GM12873 (cell line): ENCODE measurements around the gene CMTR1.

Source experiments
- CTCF ChIP-seq: IDR thresholded peaks from 2 replicates; pipeline ENCODE4 v1.5.1; 2012; ENCODE audit warnings: low read depth, mild to moderate bottlenecking, moderate library complexity, low read length, control low read depth; ENCODE audit not compliant: insufficient read depth; ENCODE audit errors: missing control alignments

The CMTR1 gene

DNA sequence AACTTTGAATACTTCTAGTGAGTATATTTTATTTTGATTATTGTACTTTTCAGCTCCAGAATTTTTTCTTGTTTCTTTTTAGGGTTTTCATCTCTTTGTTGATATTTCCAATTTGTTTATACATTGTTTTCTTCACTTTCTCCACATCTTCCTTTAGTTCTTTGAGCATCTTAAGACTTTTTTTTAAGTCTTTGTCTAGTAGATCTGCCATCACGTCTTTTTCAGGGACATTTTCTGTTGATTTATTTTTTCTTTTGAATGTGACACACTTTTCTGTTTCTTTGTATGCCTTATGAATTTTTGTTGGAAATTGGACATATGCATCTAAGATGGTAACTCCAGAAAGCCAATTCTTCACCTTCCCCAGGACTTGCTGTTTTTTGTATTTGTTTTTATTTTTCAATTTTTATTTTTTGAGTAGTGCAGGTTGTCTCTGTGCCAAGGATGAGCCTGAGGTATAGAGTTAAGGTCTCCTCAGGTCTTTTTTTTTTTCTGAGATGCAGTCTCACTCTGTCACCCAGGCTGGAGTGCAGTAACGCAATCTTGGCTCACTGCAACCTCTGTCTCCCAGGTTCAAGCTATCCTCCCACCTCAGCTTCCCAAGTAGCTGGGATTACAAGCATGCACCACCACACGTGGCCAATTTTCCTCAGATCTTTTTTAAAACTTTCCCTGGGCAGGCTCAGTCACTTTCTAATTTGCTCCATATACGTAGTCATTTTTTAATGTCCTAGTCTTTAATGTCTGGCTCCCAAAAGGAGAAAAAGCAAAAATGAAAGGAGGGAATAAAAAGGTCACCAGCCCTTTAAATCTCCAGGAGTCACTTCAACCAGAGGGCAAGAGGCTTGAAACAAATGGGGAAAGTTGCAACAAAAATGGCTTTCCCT is 6.7 kb upstream of the CMTR1 start:
- no peak for TF ChIP-seq CTCF

- TF ChIP-seq CTCF: no peak
Measured at GRCh38 chr6:37426945-37427510, 6.0 kb upstream of the CMTR1 start.

DNA sequence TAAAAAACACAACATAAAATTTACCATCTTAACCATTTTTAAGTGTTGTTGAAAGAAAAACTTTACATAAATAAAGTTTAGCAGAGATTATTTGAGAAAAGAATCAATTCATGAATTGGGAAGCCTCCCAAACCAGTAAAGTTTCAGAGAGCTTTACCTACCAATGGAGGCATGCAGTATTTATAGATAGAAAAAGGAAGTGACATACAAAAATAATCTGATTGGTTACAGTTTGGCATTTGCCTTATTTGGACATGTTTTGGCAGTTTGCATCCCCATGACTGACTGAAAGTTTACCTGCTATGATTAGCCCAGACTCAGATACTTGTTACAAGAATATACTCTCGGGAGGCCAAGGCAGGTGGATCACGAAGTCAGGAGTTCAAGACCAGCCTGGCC is 3.7 kb upstream of the CMTR1 start:
- TF ChIP-seq CTCF: no peak

- TF ChIP-seq CTCF: no peak
Measured at GRCh38 chr6:37432590-37432915, 468 bp upstream of the CMTR1 start.

- no peak for TF ChIP-seq CTCF
Measured at GRCh38 chr6:37433657-37434271, 743 bp downstream of the CMTR1 start.

DNA sequence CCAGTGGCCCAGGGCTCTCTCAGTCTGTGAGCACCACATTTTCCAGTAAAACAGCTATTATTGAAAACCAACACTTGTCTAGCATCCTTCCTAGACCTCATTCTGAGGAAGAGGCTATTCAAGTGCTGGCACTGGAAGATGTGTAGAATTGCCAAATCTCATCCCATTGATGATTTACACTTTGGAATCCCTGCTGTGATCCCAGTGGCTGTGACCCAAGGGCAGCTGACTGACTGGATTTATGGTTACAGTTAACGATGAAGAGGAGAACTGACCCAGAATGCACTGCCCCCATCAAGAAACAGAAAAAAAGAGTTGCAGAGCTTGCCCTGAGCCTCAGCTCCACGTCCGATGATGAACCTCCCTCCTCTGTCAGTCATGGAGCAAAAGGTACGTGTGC is 2.4 kb downstream of the CMTR1 start:
- no peak for TF ChIP-seq CTCF

DNA sequence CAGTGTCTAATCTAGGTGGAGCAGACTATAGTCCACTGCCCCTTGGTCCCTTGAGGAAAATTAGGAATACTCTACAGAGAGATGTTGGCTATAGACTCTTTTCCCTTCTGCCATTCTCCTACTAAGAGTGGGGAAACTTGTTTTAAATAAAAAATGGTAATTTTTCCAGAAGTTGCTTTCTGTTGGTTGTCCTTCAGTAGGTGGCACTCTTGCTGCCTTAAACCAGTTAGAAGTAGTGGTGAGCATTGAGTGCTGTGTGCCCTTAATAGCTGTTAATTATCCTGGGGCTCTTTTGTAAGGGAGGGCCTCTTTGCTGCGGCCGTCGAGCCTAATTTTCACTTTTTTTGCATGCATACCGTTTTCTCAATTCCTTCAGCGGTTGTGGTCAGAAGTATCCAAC is 2.8 kb downstream of the CMTR1 start:
- TF ChIP-seq CTCF: no peak
